HG03280 (cell line): ENCODE measurements around the gene FXYD1.
"Not testable (repeated sequence)": the region's sequence is repeated elsewhere in the genome, so short reads cannot be mapped to it uniquely, and the experiment has no call there.

Source experiments
- ATAC-seq: cut with Tn5 transposase; IDR thresholded peaks from one replicate; pipeline ENCODE4 v1.9.1; 2021; ENCODE audit warnings: mild to moderate bottlenecking, moderate library complexity; ENCODE audit not compliant: unreplicated experiment

FXYD1 gene

GRCh38 chr19:35124098-35125060 lies 14.2 kb upstream of the FXYD1 start:
- no peak for ATAC-seq

DNA sequence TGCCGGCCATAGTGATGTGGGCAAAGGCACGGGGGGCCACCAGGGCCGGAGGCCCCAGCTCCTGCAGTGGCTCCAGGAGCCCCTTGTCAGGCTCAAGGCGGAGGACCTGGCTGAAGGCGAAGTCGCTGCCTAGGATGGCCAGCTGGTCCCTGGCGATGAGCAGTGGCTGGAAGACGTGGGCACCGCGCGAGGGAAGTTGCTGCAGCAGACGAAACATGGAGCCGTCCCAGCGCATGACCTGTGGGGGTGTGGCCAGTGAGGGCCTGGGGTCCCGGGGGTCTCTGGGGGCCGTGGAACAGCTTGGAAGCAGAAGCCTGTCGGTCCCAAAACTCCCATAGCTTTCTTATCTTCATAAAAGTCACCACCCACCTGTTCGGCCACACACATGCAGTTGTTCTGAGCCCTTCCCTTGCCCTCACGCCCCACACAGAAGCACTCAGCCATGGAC lies 13.3 kb upstream of the FXYD1 start:
- no peak for ATAC-seq

DNA sequence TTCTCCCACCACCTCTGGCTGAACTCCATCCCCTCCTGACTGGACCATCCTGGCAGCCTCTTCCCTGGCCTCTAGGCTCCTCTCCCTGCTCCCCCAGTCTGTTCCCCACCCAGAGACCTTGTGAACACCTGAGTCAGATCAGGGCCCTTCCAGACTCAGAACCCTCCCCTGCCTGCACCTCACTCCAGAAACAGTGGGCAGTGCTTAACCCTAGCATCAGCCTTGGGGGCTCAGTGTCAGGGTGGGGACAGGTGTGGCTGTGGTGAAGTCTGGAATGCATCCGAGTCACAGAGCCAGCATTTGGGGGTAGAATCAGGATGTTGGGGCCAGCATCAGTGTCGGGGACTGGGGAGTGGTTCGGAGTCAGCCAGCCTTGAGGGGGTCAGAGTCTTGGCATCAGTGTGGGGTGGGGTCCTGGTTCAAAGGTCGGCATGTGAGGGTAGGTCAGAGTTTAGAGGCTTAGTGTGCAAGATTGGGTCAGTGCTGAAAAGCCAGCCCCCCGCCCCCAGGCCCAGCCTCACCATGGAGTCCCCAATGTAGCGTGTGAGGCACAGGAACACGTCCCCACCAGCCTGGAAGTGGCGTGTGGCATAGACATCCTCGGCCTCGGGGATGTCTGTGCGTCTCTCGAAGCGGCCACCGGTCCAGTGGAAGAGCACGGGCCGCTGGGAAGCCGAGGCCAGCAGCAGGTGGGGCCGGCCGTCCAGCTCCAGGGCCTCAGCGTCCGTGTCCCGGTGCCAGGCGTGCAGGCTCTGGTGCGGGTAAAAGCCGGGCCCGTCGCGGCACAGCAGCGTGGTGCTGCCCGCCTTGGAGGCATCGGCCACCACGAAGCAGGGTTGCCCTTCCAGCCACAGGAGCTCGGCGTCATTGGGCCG lies 12.6 kb upstream of the FXYD1 start:
- no peak for ATAC-seq

DNA sequence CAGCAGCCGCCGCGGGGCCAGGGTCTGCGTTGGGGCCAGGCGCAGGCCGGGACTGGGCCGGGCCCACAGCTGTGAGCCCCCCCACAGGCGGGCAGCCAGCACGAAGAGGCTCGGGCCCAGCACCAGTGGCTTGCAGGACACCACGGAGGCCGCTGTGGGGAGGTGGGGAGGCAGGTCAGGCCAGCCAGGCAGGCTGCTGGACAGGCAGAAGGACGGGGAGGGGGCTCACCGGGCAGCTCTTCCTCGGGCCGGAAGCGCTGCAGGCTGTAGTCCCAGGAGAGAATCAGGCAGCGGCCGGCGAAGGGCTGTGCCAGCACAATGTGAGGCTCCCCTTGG lies 12.0 kb upstream of the FXYD1 start:
- no peak for ATAC-seq

DNA sequence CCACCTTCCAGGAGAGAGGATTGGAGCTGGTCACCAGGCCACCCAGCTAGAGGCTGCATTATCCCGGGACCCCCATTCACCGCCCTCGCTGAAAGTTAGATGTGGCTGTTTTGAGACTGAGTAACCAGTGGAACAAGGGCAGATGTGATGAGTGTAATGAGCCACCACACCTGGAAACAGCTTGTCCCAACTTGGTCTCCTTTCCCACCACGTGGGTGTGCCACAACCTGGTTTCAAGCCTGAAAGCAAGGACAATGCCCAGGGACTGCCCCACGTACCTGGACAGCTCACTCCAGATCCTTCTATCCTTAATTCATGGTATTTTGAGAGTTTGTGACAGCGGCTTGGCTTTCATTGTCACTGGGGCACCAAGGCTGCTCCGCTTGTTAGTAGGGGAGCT lies 10.8 kb upstream of the FXYD1 start:
- ATAC-seq = no peak

- ATAC-seq = no peak
These were observed 10.1 kb upstream of the FXYD1 start for GRCh38 chr19:35128398-35129057.

DNA sequence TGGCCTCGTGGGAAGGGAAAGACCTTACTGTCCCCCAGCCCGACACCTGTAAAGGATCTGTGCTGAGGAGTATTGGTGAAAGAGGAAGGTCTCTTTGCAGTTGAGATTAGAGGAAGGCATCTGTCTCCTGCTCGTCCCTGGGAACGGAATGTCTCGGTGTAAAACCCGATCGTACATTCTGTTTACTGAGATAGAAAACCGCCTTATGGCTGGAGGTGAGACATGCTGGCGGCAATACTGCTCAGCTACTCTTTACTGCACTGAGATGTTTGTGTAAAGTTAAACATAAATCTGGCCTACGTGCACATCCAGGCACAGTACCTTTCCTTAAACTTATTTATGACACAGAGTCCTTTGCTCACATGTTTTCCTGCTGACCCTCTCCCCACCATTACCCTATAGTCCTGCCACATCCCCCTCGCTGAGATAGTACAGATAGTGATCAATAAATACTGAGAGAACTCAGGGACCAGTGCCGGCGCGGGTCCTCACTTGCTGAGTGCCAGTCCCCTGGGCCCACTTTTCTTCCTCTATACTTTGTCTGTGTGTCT lies 8.8 kb upstream of the FXYD1 start:
- ATAC-seq = not testable (repeated sequence)

DNA sequence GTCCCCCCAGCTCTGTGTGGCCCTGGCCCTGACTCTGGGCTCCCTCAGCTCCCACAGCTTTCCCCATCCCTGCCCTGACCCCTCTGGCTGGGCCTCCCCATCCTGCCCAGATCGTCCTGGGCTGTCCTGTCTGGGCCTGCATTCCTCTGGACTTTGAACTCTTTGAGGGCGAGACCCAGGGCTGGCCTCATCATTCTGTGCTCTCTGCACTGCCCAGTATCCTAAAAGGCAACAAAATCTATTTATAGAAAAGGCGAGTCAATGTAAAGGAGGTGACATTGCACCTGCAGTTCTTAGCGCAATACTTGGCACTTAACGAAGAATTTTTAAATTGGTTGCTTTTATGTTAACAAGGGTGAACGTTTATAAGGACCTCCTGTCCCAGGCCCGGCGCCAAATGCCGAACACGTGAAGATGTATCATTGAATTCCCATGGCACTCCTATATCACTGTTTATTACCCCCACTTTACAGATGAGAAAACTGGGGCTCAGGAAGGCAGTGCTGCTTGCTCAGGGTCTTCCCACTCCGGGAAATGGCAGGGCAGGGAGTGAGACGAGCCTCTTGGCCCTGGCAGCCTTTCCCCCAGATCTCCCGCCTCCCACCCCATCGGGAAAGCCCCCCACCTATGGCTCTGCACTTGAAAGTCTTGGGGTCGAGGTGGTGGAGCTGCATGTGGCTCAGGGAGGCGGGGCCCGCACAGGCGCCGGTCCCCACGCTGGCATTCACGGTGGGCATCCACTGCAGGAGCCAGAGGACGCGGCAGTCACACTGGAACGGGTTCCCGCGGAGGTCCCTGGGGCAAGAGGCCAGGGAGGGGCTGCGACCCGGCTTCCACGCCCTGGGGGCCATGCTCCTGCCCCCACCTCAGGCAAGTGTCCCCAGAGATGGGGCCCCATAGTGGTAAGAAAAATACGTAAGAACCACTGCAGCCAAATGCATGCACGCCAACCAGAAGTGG lies 7.6 kb upstream of the FXYD1 start:
- ATAC-seq = no peak

GRCh38 chr19:35132254-35132653 lies 6.4 kb upstream of the FXYD1 start:
- no peak for ATAC-seq

DNA sequence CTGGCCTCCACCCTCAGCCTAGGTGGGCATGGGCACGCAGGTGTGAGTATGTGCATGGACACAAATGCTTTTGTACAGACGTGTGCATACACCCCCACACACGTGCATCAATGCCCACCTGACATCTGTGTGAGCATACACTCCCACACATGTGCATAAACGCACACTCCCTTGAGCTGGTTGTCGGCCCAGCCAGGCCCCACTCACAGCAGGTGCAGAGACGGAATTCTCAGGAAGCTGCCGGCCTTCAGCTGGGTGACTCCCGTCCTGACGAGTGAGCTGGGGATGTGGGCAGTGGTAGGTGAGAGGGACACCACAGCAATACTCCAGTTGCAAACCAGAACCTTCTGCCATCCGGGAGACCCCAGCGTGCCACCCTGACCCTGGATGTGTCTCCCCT lies 4.8 kb upstream of the FXYD1 start:
- ATAC-seq = no peak

- no peak for ATAC-seq
These were observed 3.9 kb upstream of the FXYD1 start, which contains the start of gene LGI4 for GRCh38 chr19:35134601-35135242. LGI4 (minus strand) TSS chr19:35135059; CDS start chr19:35134680, 379 bp downstream.

DNA sequence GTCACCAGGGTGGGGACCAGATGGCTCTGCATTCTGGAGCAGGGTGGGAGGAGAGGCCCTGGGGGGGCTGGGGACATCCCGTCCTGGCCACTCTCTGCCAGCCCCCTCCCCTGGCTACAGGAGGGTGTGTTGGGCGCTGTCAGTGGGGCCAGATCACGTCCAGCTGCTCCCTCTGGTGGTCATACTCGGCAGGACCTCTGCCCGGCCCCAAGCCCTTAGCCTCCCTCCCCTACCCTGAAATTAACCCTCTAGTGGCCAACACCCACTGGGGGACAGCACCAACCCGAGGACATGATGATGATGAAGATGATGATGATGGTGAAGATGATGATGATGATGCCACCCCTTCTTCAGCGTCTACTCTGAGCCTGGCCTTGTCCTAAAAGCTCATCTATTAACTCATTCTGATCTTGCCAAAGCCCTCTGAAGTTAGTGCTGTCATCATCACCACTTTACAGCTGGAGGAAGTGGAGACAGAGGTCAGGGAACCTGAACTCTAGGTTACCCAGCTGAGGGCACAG lies 3.2 kb upstream of the FXYD1 start:
- no peak for ATAC-seq

DNA sequence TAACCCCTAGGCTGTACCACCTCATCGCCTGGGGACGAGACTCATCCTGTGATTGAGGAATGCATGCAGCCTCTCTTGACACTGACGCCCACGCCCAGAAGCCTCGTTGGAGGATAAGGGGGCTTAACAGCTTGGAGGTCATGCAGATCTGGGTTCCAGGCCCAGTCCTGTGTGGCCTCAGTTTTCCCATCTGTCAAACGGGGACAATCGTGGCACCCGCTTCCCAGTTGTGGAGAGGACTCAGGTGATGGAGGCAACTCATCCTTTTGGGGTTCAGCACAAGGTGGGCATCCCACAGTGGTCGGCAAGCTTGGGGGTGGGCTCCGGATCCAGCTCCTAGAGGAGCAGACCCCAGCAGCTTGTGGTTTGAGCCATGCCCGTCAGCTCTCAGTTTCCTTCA lies 2.4 kb upstream of the FXYD1 start:
- ATAC-seq = no peak

DNA sequence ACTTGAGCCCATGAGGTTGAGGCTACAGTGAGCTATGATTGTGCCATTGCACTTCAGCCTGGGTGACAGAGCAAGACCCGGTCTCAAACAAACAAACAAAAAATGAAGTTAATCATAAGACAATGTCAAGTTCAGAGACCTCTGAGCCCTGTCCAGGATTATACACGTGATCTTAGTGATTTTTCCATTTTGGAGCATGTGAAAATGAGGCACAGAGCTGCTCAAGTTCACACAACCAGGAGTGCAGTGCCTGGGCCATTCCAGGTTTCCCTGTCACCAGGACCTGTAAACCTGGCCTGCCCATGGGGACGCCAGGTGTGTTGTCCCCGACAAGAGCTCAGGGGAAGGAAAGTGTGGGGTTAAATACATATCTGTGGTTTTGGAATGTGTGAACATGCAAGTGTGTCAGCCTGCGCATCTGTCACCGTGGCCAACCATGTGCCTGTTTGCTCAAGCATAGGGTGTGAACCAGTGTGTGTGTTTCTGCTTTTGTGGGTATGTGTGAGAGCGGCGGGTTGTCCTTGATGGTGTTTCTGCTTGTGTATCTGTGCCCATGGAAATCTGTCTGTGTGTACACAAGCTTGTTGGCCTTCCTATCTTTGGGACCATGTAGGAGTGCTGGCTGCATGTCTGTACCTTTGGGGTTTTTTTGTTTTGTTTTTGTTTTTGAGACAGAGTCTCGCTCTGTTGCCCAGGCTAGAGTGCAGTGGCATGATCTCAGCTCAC lies 1.5 kb upstream of the FXYD1 start:
- ATAC-seq = no peak

DNA sequence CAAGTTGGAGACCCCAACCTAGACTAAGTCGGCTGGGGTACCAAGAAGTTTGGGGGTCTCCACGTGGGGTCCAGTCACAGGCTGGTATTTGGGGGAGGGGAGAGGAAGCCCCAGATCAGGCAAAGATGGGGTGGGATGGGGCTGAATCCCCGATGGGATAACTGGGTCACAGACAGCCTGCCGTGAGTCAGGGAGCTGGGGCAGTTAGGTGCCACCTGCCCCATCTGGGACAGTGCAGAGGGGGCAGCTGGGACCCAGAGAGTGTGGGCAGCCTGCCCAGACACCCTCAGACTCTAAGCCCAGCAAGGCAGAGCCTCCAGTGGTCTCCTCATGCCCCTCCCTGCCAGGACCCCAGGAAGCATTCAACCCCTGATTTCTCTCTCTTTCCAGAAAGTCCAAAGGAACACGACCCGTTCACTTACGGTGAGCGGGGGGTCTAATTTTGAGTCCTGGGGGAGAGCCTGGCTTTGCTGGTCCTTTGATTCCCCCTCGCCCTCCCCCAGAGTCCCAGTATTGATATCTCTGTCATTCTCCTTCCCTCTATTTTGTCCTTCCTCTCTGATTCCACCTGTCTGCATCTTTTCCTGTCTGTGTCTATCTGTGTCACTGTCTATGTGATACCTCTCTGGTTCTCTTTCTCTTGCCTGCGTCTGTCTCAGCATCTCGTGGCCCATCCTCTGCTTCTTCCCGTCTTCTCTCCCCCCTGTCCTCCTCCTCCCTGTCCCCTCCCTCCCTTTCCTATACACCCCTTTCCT lies 1.8 kb downstream of the FXYD1 start:
- no peak for ATAC-seq

- ATAC-seq = peak; percentile 76
These were observed 2.6 kb downstream of the FXYD1 start for GRCh38 chr19:35140962-35141836.
